ENCODE measurements around the gene ZDHHC8.

- TF ChIP-seq CTCF (IDR thresholded peaks at IDR 0.05; ENCODE audit: borderline replicate concordance, extremely low read depth, low read length, poor library complexity, severe bottlenecking) (no peak), EZH2 (IDR thresholded peaks at IDR 0.05; ENCODE audit: borderline replicate concordance, low read depth, low read length, severe bottlenecking) (no peak)
Observed at GRCh38 chr22:20138417-20138738, 6.8 kb downstream of the ZDHHC8 start.
